Ishikawa (cell line): ENCODE results near the gene ULBP2.

Experiments
- CEBPB ChIP-seq: IDR thresholded peaks from 2 replicates; pipeline ENCODE4 v1.6.1; 2012
- CREB1 ChIP-seq: IDR thresholded peaks from 2 replicates; pipeline ENCODE4 v1.6.1; 2012; ENCODE audit warnings: low read depth
- EGR1 ChIP-seq: IDR thresholded peaks from 2 replicates; pipeline ENCODE4 v1.6.1; 2012
- EP300 ChIP-seq: IDR thresholded peaks from 2 replicates; pipeline ENCODE4 v1.6.1; 2012; ENCODE audit warnings: borderline replicate concordance
- FOXM1 ChIP-seq: IDR thresholded peaks from 2 replicates; pipeline ENCODE4 v1.6.1; 2012; ENCODE audit warnings: low read depth, borderline replicate concordance
- NFIC ChIP-seq: IDR thresholded peaks from 2 replicates; pipeline ENCODE4 v1.6.1; 2012
- RAD21 ChIP-seq: IDR thresholded peaks from 2 replicates; pipeline ENCODE4 v1.6.1; 2012; ENCODE audit warnings: low read depth
- TAF1 ChIP-seq: IDR thresholded peaks from 2 replicates; pipeline ENCODE4 v1.6.1; 2012; ENCODE audit warnings: low read depth, mild to moderate bottlenecking
- TCF12 ChIP-seq: IDR thresholded peaks from 2 replicates; pipeline ENCODE4 v1.6.1; 2012; ENCODE audit warnings: low read depth
- TEAD4 ChIP-seq: IDR thresholded peaks from 2 replicates; pipeline ENCODE4 v1.6.1; 2012
- YY1 ChIP-seq: IDR thresholded peaks from 2 replicates; pipeline ENCODE4 v1.6.1; 2012; ENCODE audit warnings: low read depth
- ZBTB7A ChIP-seq: IDR thresholded peaks from 2 replicates; pipeline ENCODE4 v1.6.1; 2012; ENCODE audit warnings: low read depth
- TF ChIP-seq, protein P1 (sequence below): IDR thresholded peaks from 2 replicates; pipeline ENCODE4 v1.6.1; 2012
- TF ChIP-seq, protein P2 (sequence below): IDR thresholded peaks from 2 replicates; pipeline ENCODE4 v1.6.1; 2012; ENCODE audit warnings: low read depth, mild to moderate bottlenecking
- TF ChIP-seq, protein P3 (sequence below): IDR thresholded peaks from 2 replicates; pipeline ENCODE4 v1.6.1; 2012

The ULBP2 gene

DNA sequence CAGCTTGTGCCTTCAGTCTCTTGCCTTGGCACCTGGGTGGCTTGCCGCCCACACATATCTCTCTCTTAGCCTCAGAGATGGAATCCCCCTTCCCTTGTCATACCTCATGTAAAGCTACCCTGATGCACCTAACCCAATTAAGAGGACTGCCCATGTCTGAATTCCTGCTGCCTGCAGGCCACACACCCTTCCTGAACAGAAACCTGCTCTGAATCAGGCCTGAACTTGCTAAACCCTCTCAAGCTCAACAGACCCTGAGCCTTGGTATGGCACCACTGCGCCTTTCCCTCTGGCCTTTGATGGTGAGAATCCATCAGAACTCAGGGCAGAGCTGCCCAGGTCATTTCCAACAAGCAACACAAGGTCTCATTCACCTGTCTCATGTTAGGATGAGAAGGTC lies 24.1 kb upstream of the ULBP2 start:
- TF ChIP-seq YY1 (no peak), TAF1 (no peak), EGR1 (no peak), TCF12 (no peak), CREB1 (no peak), TEAD4 (no peak), EP300 (no peak), CEBPB (no peak), ZBTB7A (no peak), FOXM1 (no peak), NFIC (no peak), RAD21 (no peak)
- TF ChIP-seq, protein P1, sequence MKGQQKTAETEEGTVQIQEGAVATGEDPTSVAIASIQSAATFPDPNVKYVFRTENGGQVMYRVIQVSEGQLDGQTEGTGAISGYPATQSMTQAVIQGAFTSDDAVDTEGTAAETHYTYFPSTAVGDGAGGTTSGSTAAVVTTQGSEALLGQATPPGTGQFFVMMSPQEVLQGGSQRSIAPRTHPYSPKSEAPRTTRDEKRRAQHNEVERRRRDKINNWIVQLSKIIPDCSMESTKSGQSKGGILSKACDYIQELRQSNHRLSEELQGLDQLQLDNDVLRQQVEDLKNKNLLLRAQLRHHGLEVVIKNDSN = no peak
- TF ChIP-seq, protein P2, sequence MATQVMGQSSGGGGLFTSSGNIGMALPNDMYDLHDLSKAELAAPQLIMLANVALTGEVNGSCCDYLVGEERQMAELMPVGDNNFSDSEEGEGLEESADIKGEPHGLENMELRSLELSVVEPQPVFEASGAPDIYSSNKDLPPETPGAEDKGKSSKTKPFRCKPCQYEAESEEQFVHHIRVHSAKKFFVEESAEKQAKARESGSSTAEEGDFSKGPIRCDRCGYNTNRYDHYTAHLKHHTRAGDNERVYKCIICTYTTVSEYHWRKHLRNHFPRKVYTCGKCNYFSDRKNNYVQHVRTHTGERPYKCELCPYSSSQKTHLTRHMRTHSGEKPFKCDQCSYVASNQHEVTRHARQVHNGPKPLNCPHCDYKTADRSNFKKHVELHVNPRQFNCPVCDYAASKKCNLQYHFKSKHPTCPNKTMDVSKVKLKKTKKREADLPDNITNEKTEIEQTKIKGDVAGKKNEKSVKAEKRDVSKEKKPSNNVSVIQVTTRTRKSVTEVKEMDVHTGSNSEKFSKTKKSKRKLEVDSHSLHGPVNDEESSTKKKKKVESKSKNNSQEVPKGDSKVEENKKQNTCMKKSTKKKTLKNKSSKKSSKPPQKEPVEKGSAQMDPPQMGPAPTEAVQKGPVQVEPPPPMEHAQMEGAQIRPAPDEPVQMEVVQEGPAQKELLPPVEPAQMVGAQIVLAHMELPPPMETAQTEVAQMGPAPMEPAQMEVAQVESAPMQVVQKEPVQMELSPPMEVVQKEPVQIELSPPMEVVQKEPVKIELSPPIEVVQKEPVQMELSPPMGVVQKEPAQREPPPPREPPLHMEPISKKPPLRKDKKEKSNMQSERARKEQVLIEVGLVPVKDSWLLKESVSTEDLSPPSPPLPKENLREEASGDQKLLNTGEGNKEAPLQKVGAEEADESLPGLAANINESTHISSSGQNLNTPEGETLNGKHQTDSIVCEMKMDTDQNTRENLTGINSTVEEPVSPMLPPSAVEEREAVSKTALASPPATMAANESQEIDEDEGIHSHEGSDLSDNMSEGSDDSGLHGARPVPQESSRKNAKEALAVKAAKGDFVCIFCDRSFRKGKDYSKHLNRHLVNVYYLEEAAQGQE = no peak
- TF ChIP-seq, protein P3, sequence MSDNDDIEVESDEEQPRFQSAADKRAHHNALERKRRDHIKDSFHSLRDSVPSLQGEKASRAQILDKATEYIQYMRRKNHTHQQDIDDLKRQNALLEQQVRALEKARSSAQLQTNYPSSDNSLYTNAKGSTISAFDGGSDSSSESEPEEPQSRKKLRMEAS = no peak

DNA sequence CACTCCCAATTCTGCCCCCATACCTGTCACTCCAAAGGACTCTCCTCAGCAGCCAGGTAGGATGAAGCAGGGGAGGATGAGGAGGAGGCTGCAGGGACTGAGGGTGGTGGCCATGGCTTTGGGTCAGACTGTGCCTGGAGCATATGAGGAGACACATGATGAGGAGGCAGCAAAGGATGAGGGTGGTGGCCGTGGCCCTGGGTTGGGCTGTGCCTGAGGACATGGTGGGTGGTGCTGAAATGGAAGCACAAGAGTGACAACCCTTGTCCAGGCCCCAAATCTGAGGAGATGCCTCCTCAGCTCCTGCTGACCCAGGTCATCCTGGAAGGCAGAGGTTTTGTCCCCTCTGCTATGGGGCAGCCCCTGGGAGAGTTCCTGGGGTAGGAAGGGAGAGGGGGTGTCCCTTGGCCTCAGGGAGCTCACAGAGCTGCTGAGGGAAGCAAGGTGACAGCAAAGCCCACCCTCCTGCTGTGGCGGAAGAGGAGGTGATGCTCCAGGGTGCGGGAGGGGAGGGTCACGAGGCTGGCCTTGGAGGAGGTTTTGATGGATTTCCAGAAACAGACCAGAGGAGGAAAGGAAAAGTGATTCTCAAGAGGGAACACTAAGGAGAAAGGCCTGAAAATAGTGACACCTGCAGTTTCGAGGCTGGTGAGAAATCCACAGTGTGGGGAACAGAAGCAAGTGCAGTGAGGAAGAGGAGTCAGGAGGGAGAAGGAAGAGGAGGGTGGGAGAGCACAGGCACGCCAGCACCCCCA lies 23.5 kb upstream of the ULBP2 start:
- TF ChIP-seq, protein P1 = no peak
- TF ChIP-seq FOXM1 = no peak
- no peak for TF ChIP-seq EP300
- no peak for TF ChIP-seq CREB1
- no peak for TF ChIP-seq ZBTB7A
- no peak for TF ChIP-seq RAD21
- TF ChIP-seq TEAD4 = no peak
- TF ChIP-seq CEBPB = no peak
- TF ChIP-seq, protein P2 = no peak
- TF ChIP-seq YY1 = no peak

DNA sequence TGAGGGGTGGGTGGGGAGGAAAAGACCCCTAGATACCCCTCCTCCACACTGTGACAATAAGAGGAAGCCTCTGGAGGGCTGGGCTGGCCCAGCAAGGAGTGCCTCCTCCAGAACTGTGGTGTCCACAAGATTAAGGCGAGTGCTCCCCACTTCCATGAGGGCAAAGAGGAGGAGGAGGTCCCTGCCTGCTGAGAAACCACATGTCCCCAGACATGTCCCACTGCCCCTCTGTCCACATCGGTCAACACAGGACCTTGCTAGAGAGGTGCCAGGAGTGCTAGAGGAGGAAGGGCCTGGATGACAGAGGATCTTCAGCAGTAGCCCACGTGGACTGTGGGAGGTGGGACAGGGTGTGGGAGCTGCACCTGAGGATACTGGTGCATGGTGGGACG lies 22.0 kb upstream of the ULBP2 start:
- TF ChIP-seq NFIC (no peak), FOXM1 (no peak), TAF1 (no peak)

DNA sequence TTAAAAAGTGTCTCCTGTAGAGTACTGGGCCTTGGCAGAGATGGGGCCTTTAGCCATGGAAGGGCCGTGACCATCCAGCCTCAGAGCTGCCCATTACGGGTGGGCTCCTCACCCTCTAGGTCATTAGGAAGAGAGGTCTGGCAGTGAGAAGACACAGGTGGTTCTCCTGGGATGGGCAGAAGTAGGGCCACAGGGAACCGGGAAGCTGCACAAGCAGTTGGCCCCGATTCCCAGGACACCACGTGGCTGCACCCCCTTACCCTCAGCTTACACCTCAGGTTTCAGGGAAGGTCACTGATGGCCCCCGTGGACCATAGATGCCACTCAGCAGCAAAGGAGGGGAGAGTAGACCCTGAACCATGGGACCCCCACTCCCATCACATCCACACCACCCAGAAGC lies 20.5 kb upstream of the ULBP2 start:
- no peak for TF ChIP-seq CREB1
- TF ChIP-seq YY1 = no peak
- TF ChIP-seq ZBTB7A = no peak
- TF ChIP-seq, protein P3 = no peak
- no peak for TF ChIP-seq EP300
- TF ChIP-seq TCF12 = no peak
- TF ChIP-seq TAF1 = no peak
- TF ChIP-seq, protein P1 = no peak
- TF ChIP-seq FOXM1 = no peak
- TF ChIP-seq NFIC = no peak
- no peak for TF ChIP-seq EGR1
- no peak for TF ChIP-seq CEBPB
- TF ChIP-seq, protein P2 = no peak
- no peak for TF ChIP-seq RAD21
- no peak for TF ChIP-seq TEAD4
